H1 (cell line): ENCODE measurements around the gene PPP6C. TPM values are rescaled to one million over a fixed set of nuclear protein-coding genes. Genes with fewer than 3 reads are reported as not detected.
A peak's percentile ranks its signal among the peaks of the same experiment; 100 is the strongest.

Source experiments
- ASH2L ChIP-seq: fragments of 200-600, 300-600 bp; sonication (generic); IDR thresholded peaks from one replicate; pipeline ENCODE4 v1.7.1; 2017; ENCODE audit warnings: low read length
- BACH1 ChIP-seq: IDR thresholded peaks from 2 replicates; pipeline ENCODE4 v1.6.1; 2012; ENCODE audit warnings: low read length, improper control_type of control experiment
- BCL11A ChIP-seq, 2 experiments: IDR thresholded peaks; one replicate each; pipeline ENCODE4 v1.6.1; 2011; ENCODE audit warnings: low read depth in 2 of 2, low read length in 2 of 2, mild to moderate bottlenecking in 2 of 2
- CHD2 ChIP-seq: IDR thresholded peaks from 2 replicates; pipeline ENCODE4 v1.6.1; 2012; ENCODE audit warnings: low read length, improper control_type of control experiment
- CREB1 ChIP-seq: IDR thresholded peaks from 2 replicates; pipeline ENCODE4 v1.6.1; 2012; ENCODE audit warnings: inconsistent platforms
- EZH2 ChIP-seq: fragments of 200-600 bp; sonication (generic); IDR thresholded peaks from 2 replicates; pipeline ENCODE4 v1.7.1; 2012; ENCODE audit warnings: low read depth, mild to moderate bottlenecking, moderate library complexity, low read length, inconsistent platforms; ENCODE audit not compliant: severe bottlenecking
- FOSL1 ChIP-seq: IDR thresholded peaks from 2 replicates; pipeline ENCODE4 v1.6.1; 2011; ENCODE audit warnings: mild to moderate bottlenecking, low read depth, low read length, moderate library complexity; ENCODE audit not compliant: insufficient read depth
- GABPA ChIP-seq: IDR thresholded peaks from 2 replicates; pipeline ENCODE4 v1.6.1; 2011; ENCODE audit warnings: mild to moderate bottlenecking, low read length, moderate library complexity, borderline replicate concordance; ENCODE audit not compliant: insufficient read depth
- HDAC6 ChIP-seq: IDR thresholded peaks from one replicate; pipeline ENCODE4 v1.7.1; 2012; ENCODE audit warnings: low read depth, mild to moderate bottlenecking, inconsistent platforms, low read length, moderate library complexity
- JUN ChIP-seq: IDR thresholded peaks from 2 replicates; pipeline ENCODE4 v1.6.1; 2011; ENCODE audit warnings: low read depth, mild to moderate bottlenecking, improper control_type of control experiment, low read length
- NANOG ChIP-seq: IDR thresholded peaks from 2 replicates; pipeline ENCODE4 v1.6.1; 2011; ENCODE audit warnings: low read length, low read depth, mild to moderate bottlenecking, inconsistent platforms; ENCODE audit not compliant: insufficient read depth, poor library complexity, severe bottlenecking
- RFX5 ChIP-seq: IDR thresholded peaks from 2 replicates; pipeline ENCODE4 v1.6.1; 2011; ENCODE audit warnings: low read depth, low read length, improper control_type of control experiment, borderline replicate concordance
- SIN3A ChIP-seq, 2 experiments: IDR thresholded peaks in 1 of 2; conservative IDR thresholded peaks in 1 of 2; 2 replicates each; pipeline ENCODE4 v1.6.1; 2011 to 2012; ENCODE audit warnings: low read length in 2 of 2, improper control_type of control experiment in 1 of 2, low read depth in 1 of 2, mild to moderate bottlenecking in 1 of 2
- SP1 ChIP-seq: IDR thresholded peaks from 2 replicates; pipeline ENCODE4 v1.6.1; 2011; ENCODE audit warnings: low read depth, low read length
- TEAD4 ChIP-seq: IDR thresholded peaks from 2 replicates; pipeline ENCODE4 v1.6.1; 2012; ENCODE audit warnings: low read depth, low read length, inconsistent platforms, mixed read lengths
- ZNF274 ChIP-seq: IDR thresholded peaks from 2 replicates; pipeline ENCODE4 v1.7.0; 2012; ENCODE audit warnings: low read length, borderline replicate concordance; ENCODE audit errors: extremely low read depth
- polyA plus RNA-seq, 7 experiments: library from polyadenylated mRNA; depleted of rRNA in 3 of 7; stranded (reverse) in 5 of 7; unstranded in 2 of 7; fragments of >200 nt in 5 of 7; fragments of 200-250 nt in 2 of 7; gene quantifications; 1 replicate in 5 of 7; 2 replicates in 1 of 7; 4 replicates in 1 of 7; pipeline versions ENCODE4 v1.2.1 to v1.2.3, GENCODE V29; 2011 to 2013; ENCODE audit warnings: missing spikeins in 2 of 7, mixed read lengths in 2 of 7
- total RNA-seq: library from RNA; stranded (reverse); fragmentation: NEBNext Ultra II Directional; extraction: Animal tissue kit (Norgen Biotek cat#: 25700); gene quantifications from 2 replicates; pipeline ENCODE4 v1.2.1, GENCODE V29; 2021

PPP6C gene
- total and polyA plus RNA-seq, 2 of the 8 experiments (the other 6 are each of a cell fraction or from before 2014, with no cell fraction given), result 22.8 to 52.3 TPM

DNA sequence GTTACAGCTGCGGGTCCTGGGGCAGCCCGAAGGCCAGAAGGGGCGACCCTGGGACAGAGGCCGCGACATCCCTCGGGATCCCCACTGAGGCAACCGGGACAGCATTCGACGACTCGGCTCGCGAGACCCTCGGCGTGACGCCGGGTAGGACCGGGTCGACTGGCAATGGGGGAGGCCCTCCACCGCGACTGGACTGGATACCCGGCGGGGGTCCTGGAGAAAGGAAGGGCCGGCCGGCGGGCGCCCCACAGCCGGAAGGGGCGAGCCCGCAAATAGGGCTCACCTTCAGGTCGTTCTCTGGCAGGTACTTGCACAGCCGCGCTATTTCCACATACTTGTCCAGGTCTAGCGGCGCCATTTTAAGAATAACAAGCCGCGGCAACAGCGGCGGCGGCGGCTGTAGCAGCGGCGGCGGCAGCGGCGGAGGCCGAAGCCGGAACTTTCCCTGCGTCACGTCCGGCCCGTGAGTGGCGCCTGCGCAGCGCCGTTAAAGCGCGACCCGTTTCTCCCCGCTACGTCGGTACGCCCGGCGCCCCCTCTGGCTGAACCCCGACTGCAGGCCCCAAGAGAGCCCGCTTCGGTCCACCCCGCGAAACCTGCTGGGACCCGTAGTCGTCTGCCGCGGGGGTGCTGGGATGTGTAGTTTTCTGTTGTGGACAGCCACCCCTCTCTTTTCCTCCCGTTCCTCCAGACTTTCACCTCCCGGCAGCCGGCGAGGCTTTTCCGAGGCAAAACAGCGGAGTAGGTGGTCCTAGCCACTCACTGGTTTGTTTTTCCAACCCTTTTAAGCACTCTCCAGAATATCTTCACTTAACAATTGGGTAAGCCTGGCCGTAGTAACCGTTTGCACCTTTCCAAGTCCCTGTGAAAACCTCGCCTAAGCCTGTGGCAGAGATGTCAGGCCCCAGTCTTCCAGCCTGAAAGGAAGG lies at the start of gene PPP6C (continued):
- no peak for TF ChIP-seq RFX5
- no peak for TF ChIP-seq EZH2
- TF ChIP-seq NANOG, result no peak
- peak; percentile 60 for TF ChIP-seq SP1
- no peak for TF ChIP-seq JUN
- peak; percentile 28; the same call in 1 of the 2 replicates for TF ChIP-seq CHD2
- TF ChIP-seq BCL11A (IDR thresholded peaks at IDR 0.05; ENCODE audit: low read depth in 2 of 2, low read length in 2 of 2), result no peak
- TF ChIP-seq SIN3A (conservative IDR thresholded peaks at IDR 0.05 in 1 of 2, IDR thresholded peaks at IDR 0.05 in 1 of 2; ENCODE audit: low read depth in 1 of 2, low read length in 2 of 2), result peak; percentile 58 to 66; a peak in 1 of 4 replicates
- no peak for TF ChIP-seq FOSL1
- no peak for TF ChIP-seq ZNF274
- TF ChIP-seq HDAC6, result no peak
- 0 out of 2 replicates have a peak, but pooled peaks have one; percentile 5 for TF ChIP-seq BACH1
- peak; percentile 98 for TF ChIP-seq CREB1
- 0 out of 2 replicates have a peak, but pooled peaks have one; percentile 55 for TF ChIP-seq GABPA
- TF ChIP-seq TEAD4, result no peak
- TF ChIP-seq ASH2L, result peak; percentile 95
- TF ChIP-seq, all 59 proteins: peak for 29
